GM21423 (cell line): ENCODE data around the gene ACSF3.

Experiments used
- ATAC-seq: cut with Tn5 transposase; IDR thresholded peaks from one replicate; pipeline ENCODE4 v1.9.1; 2021; ENCODE audit warnings: mild to moderate bottlenecking, moderate library complexity; ENCODE audit not compliant: unreplicated experiment

The ACSF3 gene

DNA sequence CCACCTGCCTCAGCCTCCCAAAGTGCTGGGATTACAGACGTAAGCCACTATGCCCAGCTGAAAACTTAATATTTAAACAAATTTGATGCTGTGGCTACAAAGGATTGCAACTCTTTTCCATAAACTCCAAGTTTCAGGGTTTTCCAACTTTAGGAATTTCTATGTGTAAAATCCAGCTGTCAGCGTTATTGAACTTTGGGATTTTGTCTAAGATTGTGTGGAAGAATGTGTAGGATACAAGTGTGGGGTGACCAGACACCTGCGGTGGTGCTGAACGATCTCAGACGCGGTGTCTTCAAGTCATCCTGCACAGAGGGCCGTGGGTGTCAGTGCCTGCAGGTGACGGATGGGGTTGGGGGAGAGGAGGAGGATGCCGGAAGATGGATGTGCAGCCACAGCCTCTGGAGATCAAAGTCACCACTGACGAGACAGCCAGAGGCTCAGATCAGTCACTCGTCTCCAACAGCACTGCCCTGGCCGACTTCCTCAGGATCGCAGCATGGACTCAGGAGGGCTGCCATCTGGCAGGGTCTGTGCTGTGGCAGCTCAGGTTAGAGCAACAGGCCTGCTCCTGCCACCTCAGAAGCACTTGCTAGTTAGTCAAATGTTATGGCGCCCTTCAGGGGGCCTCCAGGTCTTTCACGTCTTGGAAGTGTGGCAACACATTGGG, 13.0 kb downstream of the ACSF3 start:
- no peak for ATAC-seq

DNA sequence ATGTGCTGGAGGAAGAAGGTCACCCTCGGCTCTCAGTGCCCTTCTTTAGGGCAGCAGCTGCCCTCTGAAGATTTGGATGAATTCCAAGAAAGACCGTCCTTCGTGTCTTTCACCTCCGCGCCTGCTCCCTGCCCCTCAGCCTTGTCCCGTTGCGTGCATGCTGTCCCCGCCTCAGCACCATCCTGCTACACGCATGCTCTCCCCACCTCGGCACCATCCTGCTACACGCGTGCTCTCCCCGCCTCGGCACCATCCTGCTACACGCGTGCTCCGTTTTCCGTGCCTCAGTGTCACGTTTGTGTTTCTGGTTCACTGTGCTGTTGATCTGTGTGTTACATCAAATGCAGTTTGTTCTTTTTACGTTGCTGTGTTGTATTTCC, 13.5 kb downstream of the ACSF3 start:
- no peak for ATAC-seq

- no peak for ATAC-seq
Measured at GRCh38 chr16:89108416-89108815, 14.8 kb downstream of the ACSF3 start.

GRCh38 chr16:89110641-89111040, 17.0 kb downstream of the ACSF3 start:
- no peak for ATAC-seq

- ATAC-seq = no peak
Measured at GRCh38 chr16:89111263-89111662, 17.6 kb downstream of the ACSF3 start.

DNA sequence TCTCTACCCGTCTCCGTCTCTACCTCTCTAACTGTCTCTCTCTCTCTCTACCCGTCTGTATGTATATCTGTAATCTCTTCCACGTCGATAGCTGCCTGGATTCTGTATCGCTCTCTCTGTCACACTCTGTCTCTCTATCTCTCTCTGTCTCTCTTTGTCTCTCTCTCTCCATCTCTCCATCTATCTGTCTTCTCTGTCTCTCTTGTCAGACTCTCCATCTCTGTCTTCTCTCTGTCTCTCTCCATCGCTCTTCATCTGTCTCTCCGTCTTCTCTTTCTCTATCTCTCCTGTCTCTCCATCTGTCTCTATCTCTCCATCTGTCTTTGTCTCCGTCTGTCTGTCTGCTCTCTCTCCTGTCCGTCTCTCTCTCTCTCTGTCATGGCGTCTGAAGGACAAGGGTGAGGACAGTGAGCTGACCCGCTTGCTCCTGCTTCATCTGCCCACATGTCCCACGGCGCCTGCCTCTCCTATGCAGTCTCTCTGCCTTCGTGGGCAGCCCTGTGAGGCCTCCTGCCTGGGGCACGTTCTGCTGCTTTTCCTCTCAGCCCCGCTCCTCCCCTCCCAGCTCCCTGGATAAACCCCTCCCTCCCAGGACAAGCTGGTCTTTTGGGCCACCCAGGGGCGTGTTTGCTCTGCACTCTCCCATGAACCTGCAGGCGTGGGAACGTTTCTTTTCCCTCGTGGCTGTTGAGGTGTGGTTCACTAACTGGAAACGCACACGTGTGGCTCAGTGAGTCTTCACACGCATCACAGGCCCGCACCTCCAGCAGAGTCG, 18.9 kb downstream of the ACSF3 start:
- ATAC-seq = no peak

- ATAC-seq = no peak
Measured at GRCh38 chr16:89113152-89113547, 19.5 kb downstream of the ACSF3 start.

GRCh38 chr16:89113661-89114060, 20.0 kb downstream of the ACSF3 start:
- no peak for ATAC-seq

DNA sequence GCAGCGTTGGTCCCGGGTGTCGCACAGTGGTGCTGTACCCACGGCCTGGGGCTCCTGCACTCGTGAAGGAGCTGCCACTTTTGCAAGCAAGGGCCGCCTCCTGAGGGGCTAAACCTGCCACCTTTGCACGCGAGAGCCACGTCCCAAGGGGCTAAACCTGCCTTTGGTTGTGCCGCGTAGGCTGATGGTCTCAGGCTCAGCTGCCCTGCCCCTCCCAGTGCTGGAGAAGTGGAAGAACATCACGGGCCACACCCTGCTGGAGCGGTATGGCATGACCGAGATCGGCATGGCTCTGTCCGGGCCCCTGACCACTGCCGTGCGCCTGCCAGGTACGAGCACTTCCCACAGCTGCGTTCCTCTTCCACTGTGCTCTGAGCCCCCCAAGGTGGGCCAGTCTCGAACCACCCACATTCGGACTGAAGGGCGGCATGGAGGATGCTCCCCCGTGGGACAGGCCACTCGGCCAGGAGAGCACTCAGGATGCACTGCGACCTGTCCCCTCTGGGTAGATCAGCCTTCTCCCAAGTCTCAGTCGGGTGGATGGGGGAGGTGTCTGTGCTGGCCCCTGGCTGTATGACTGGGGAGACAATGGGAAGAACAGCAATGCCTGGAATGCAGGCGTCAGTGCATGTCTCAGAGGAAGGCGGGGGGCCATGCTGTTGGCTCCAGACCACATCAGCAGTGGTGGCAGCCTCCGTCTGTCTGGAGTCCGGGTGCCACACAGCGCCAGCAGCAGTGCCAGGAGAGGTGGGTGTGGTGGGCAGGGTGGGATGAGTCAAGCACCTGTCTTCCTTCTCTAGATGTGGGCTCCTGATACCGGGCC, 20.7 kb downstream of the ACSF3 start:
- no peak for ATAC-seq

DNA sequence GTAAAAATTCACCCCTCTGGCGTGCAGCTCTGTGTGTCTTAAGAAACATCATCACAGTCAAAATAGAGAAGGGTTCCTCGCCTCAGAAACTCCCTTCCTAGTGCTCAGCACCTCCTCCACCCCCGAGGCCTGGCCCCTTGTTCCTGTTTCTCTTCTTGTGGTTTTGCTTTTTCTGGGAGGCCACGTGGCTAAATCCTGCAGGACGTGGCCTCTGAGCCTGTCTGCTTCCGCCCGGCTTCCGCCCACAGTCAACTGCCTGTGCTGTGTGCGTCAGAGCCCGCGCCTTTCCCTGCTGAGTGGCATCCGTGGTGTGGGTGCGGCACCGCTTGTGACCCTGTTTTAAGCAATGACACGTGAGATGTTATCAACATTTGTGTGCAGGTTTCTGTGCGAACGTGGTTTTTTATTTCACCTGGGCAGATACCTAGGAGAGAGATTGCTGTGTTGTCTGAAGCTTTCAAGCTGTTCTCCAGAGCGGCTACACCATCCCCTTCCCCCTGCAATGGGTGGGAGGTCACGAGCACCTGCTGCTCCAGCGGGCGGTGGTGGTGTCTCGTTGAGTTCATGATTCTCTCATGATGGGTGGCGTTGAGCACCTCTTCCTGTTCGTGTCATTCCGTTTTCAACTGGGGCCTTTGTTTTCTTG, 21.7 kb downstream of the ACSF3 start:
- ATAC-seq = peak; percentile 69

GRCh38 chr16:89116341-89117226, 22.9 kb downstream of the ACSF3 start:
- no peak for ATAC-seq

GRCh38 chr16:89117227-89117974, 23.7 kb downstream of the ACSF3 start:
- no peak for ATAC-seq

GRCh38 chr16:89117975-89118289, 24.3 kb downstream of the ACSF3 start:
- ATAC-seq = no peak

- ATAC-seq = no peak
Measured at GRCh38 chr16:89118361-89119165, 24.9 kb downstream of the ACSF3 start.

DNA sequence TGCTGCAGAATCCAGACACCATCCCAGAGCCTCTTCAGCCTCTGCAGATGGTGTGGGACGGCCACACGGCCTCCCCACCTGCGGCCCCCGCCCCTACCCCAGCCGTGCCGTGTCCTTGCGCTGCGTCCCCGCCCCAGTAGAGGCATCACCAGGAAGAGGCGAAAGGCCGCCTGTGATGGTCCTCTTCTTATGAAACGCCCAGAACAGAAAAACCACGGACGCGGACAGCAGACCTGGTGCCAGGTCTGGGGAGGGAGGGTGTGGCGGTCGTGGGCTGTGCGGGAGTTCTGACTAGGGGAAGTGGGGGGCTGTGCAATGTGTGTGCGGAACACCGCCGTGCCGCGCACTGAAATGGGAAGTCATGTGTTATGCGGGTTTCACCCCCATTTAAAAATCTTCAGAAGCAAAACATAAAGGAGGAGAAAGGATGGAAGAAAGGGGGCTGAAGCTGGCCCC, 25.5 kb downstream of the ACSF3 start:
- no peak for ATAC-seq

DNA sequence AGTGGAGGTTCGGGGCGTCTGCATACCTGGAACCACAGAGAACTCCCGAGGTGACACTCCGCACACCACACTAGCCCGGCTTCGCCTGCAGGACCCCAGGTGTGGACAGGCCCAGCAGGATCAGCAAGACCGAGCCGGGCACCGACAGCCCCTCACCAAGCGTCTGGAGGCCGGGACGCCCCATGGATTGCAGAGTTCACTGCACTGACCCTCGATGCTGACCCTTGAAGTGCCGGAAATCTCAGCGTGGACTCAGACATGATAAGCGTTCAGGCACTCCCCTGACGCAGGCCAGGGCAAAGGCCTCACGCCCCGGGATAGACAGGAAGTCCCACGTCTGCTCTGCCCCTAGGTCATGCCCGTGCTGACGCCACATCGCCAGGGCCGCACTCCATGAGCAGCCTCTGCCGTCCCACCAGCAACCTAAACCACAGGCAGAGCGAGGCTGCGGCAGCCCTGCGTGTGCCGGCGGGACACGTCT, 26.0 kb downstream of the ACSF3 start:
- ATAC-seq = no peak

- ATAC-seq = no peak
Measured at GRCh38 chr16:89120281-89120680, 26.6 kb downstream of the ACSF3 start.

- no peak for ATAC-seq
Measured at GRCh38 chr16:89120921-89121351, 27.3 kb downstream of the ACSF3 start.
